Tibial artery (tissue), 4 donors: ENCODE measurements around the gene RTKN2.

Experiments used
- DNase-seq, 2 donors: peaks; one replicate each; pipeline ENCODE4 v3.0.0-alpha.2; 2019
- H3K27ac ChIP-seq, 2 donors: fragments of 200-600 bp; sonication (generic) in 1 of 2; 1 replicate in 1 of 2; 2 replicates in 1 of 2; pipeline ENCODE4 v1.5.1; 2018 to 2019; ENCODE audit warnings: mild to moderate bottlenecking in 1 of 2
- H3K27me3 ChIP-seq, 2 donors: fragments of 200-600 bp; sonication (generic) in 1 of 2; one replicate each; pipeline versions ENCODE4 v1.5.1 to v1.6.0; 2016 to 2019
- H3K36me3 ChIP-seq, 3 donors: fragments of 200-600 bp; sonication (generic) in 2 of 3; one replicate each; pipeline ENCODE4 v1.5.1; 2016 to 2019; ENCODE audit warnings: mild to moderate bottlenecking in 2 of 3
- H3K4me1 ChIP-seq, 4 donors: fragments of 200-600 bp; sonication (generic) in 2 of 4; 1 replicate in 3 of 4; 2 replicates in 1 of 4; pipeline ENCODE4 v1.5.1; 2016 to 2019
- H3K4me3 ChIP-seq, 2 donors: fragments of 200-600 bp; sonication (generic) in 1 of 2; 1 replicate in 1 of 2; 2 replicates in 1 of 2; pipeline ENCODE4 v1.5.1; 2018 to 2019; ENCODE audit warnings: mild to moderate bottlenecking in 2 of 2
- H3K9me3 ChIP-seq, 3 donors: fragments of 200-600 bp; sonication (generic) in 1 of 3; one replicate each; pipeline ENCODE4 v1.5.1; 2016 to 2019
- intact Hi-C: fragments of 100-400 bp; cut with DNase I; formaldehyde crosslinking; loops from one replicate; pipeline ENCODE4 v1.15.0; 2023; ENCODE audit warnings: low total_unique reads
- TF ChIP-seq, protein P1 (sequence below), 2 experiments: fragments of 200-600 bp in 1 of 2; fragments of 450-650 bp in 1 of 2; IDR thresholded peaks; one replicate each; pipeline ENCODE4 v1.5.1; 2017 to 2019; ENCODE audit warnings: antibody characterized with exemption in 2 of 2, mild to moderate bottlenecking in 1 of 2, moderate library complexity in 1 of 2

The RTKN2 gene

DNA sequence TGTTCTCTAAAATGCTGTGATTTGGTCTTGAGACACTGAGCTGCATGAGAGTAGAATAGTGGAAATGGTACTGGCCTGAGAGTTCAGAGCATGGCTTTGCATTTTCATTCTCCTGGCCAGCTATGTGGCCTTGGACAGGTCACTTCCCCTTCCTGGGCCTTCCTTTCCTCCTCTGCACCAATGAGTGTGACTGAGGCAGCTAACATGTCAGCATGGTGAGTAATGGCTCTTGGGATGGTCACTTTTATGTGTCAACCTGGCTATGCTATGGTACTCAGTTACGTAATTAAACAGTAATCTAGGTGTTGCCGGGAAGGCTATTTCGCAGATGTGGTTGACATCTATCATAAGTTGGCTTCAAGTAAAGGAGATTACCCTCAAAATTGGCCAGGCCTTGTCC is 109.3 kb downstream of the RTKN2 start:
- Histone ChIP-seq H3K9me3 (no peaks in the 10 kb centered on the region), H3K4me3 (no peak overlapping the region), H3K4me1 (no peaks in the 10 kb centered on the region), H3K36me3 (no peaks in the 10 kb centered on the region), H3K27ac (no peak overlapping the region), H3K27me3 (no peaks in the 10 kb centered on the region)
- no peak for DNase-seq
- intact Hi-C loops: no loop called here
- TF ChIP-seq, protein P1, sequence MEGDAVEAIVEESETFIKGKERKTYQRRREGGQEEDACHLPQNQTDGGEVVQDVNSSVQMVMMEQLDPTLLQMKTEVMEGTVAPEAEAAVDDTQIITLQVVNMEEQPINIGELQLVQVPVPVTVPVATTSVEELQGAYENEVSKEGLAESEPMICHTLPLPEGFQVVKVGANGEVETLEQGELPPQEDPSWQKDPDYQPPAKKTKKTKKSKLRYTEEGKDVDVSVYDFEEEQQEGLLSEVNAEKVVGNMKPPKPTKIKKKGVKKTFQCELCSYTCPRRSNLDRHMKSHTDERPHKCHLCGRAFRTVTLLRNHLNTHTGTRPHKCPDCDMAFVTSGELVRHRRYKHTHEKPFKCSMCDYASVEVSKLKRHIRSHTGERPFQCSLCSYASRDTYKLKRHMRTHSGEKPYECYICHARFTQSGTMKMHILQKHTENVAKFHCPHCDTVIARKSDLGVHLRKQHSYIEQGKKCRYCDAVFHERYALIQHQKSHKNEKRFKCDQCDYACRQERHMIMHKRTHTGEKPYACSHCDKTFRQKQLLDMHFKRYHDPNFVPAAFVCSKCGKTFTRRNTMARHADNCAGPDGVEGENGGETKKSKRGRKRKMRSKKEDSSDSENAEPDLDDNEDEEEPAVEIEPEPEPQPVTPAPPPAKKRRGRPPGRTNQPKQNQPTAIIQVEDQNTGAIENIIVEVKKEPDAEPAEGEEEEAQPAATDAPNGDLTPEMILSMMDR (IDR thresholded peaks at IDR 0.05): no peak

DNA sequence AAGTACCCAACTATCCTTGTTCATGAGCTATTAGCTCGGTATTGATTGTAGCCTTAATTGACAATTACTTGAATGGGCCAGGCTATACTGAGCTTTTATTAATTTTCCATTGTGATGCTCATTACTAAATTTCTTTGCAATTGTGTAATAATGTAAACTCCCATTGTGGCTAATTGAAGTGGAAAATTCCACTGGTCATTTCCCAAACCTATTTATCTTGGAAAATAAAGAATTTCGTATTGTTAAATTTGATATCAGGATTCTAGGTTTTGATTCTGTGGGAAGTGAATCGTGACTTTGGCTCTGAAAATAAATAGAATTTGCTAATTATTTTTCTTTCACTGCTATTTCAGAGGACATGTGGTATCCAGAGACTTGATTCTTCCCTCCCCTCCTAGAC is 111.0 kb downstream of the RTKN2 start:
- Histone ChIP-seq H3K4me1 (no peaks in the 10 kb centered on the region), H3K9me3 (no peaks in the 10 kb centered on the region), H3K36me3 (no peaks in the 10 kb centered on the region), H3K27ac (no peak overlapping the region), H3K27me3 (no peaks in the 10 kb centered on the region), H3K4me3 (no peak overlapping the region)
- no peak for DNase-seq
- TF ChIP-seq, protein P1 (IDR thresholded peaks at IDR 0.05): no peak
- intact Hi-C loops: no loop called here

DNA sequence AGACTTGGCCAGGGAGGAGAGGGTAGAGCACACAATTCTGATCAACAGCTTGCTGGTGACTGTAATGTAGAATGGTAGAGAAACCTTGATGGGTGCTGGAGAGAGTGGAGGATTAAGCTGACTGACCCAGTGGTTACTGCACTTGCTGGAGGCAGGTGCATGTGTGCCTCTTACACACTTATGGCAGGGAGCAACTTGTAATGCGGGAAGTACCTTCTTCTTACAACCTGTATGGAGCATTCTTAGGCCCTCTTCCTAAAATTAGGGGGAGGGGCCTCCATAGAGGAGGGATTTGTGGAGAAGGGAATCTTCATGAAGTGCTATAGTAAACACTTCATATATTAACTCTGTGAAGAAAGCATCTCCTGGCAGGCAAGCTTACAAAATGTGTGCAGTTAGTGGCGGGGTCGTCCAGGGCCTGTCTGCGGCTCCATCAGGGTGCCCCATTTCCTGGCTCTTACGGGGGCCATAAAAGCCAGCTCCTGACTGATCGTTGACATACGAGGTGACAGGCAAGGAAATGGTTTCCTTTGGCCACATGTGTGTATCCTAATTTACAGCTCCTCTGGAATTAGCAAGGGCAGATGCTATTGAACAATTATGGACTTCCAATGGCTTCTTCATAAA is 113.5 kb downstream of the RTKN2 start:
- TF ChIP-seq, protein P1 (IDR thresholded peaks at IDR 0.05): no peak
- no peaks in the 10 kb centered on the region for H3K9me3 ChIP-seq
- intact Hi-C loops: no loop called here
- no peak overlapping the region for H3K4me3 ChIP-seq
- H3K27me3 ChIP-seq: no peaks in the 10 kb centered on the region
- H3K27ac ChIP-seq: no peak overlapping the region
- no peaks in the 10 kb centered on the region for H3K4me1 ChIP-seq
- DNase-seq: no peak
- H3K36me3 ChIP-seq: no peaks in the 10 kb centered on the region

- TF ChIP-seq, protein P1 (IDR thresholded peaks at IDR 0.05): no peak
- DNase-seq: no peak
- H3K36me3 ChIP-seq: no peaks in the 10 kb centered on the region
- H3K4me3 ChIP-seq: no peak overlapping the region
- intact Hi-C loops: no loop called here
- H3K27ac ChIP-seq: no peak overlapping the region
- H3K27me3 ChIP-seq: no peaks in the 10 kb centered on the region
- H3K4me1 ChIP-seq: peaks cover 0 to 5% (median 0%) of the 10 kb centered on the region in 4 donors
- no peaks in the 10 kb centered on the region for H3K9me3 ChIP-seq
Measured at GRCh38 chr10:62154231-62154630, 114.4 kb downstream of the RTKN2 start.

DNA sequence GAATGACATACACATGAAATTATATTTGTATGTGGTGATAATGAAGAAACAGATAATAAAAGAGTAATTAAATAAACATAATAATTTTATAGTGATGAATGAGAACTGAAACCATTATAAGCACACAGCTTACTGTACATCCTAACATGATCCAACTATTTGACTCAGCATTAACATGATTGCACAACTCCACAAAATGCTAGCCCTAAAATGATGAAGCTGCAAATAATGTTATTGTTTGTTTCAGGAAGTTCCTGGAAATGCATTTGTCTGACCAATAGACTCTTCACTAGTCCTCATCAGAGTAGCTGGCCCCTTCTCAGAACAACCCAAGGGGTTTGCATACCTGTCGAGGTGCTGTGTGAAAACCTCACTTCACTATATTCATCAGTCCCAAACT is 115.5 kb downstream of the RTKN2 start:
- H3K36me3 ChIP-seq: no peaks in the 10 kb centered on the region
- H3K9me3 ChIP-seq: no peaks in the 10 kb centered on the region
- no peak for DNase-seq
- peaks cover 0 to 5% (median 0%) of the 10 kb centered on the region in 4 donors for H3K4me1 ChIP-seq
- no peak overlapping the region for H3K27ac ChIP-seq
- H3K27me3 ChIP-seq: no peaks in the 10 kb centered on the region
- intact Hi-C loops: no loop called here
- TF ChIP-seq, protein P1 (IDR thresholded peaks at IDR 0.05): no peak
- no peak overlapping the region for H3K4me3 ChIP-seq

- Histone ChIP-seq H3K27me3 (no peaks in the 10 kb centered on the region), H3K36me3 (no peaks in the 10 kb centered on the region), H3K9me3 (no peaks in the 10 kb centered on the region), H3K4me1 (peaks cover 0 to 5% (median 0%) of the 10 kb centered on the region in 4 donors), H3K27ac (no peak overlapping the region), H3K4me3 (no peak overlapping the region)
- DNase-seq: no peak
- TF ChIP-seq, protein P1 (IDR thresholded peaks at IDR 0.05): no peak
- intact Hi-C loops: no loop called here
Measured at GRCh38 chr10:62149621-62150020, 119.0 kb downstream of the RTKN2 start.
